ENCODE data around the gene GMPR.

GMPR gene

GRCh38 chr6:16238057-16238962, at the start of gene GMPR:
TSS of gene GMPR (plus strand) at chr6:16238587. CDS start at chr6:16238694, 107 bp downstream.
- DNase-seq (ENCODE audit: low read depth) = peak; percentile 69

DNA sequence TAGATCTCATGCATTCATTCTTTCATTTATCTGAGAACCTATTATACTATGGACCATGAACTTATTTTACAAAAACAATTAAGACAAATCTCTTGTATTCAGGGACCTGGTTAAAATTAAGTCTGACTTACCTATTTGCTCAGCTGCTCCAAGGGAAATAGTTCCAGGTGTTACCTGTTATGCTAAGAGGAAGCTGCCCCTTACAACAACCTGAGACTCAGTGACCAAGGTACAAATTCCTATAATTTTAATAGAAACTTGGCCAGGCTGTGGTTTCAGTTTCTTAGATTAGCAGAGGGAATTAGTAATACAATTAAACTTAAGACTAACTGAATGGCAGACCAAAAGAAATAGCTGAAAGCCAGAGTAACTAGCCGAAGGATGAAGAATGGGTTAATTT, 48.2 kb upstream of the GMPR start:
- no peak for DNase-seq (ENCODE audit: low read depth)

DNA sequence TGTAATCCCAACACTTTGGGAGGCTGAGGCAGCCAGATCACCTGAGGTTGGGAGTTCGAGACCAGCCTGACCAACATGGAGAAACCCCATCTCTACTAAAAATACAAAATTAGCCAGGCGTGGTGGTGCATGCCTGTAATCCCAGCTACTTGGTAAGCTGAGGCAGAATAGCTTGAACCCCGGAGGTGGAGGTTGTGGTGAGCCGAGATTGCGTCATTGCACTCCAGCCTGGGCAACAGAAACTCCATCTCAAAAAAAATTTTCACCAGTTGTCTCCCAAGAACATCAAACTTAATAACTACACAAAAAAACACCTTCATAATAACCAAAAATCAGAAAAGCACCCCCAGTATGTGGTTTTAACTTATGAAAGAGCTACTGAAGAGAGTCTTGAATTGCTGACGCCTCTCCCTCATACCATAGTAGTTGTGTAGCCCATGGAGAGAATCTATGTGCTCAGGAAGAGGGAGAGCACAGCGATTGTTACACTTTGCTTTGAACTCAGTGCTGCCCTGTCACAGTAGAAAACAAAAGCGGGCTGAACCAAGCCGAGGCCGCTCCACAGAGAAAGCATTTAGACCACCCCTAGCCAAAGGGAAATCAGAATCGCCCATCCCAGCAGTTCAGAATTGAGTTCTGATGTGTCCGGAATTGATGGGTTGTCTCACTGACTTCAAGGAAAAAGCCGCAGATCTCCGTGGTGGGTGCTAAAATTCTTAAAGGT, 42.0 kb upstream of the GMPR start:
- DNase-seq (ENCODE audit: low read depth) = no peak

DNA sequence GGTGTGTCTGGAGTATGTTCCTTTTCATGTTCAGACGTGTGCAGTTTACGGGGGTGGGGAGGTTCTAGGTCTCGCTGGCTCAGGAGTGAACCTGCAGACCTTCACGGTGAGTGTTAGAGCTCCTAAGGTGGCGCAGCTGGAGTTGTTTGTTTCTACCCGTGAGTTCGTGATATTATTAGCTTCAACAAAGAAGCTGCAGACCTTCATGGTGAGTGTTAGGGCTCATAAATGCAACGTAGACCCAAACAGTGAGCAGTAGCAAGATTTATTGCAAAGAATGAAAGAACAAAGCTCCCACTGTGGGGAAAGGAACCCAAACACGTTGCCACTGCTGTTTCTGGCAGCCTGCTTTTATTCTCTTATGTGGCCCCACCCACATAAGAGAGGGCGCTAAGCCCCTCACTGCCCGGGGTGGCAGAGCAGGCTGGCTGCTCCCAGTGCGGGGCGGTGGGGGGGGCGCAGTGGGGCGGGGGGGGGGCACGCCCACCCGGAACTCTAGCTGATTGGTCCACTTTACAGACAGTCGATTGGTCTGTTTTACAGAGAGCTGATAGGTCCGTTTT, 41.3 kb upstream of the GMPR start:
- DNase-seq (ENCODE audit: low read depth) = no peak

- DNase-seq (ENCODE audit: low read depth) = no peak
Observed at GRCh38 chr6:16198061-16198705, 40.2 kb upstream of the GMPR start.

GRCh38 chr6:16199804-16200203, 38.6 kb upstream of the GMPR start:
- no peak for DNase-seq (ENCODE audit: low read depth)

DNA sequence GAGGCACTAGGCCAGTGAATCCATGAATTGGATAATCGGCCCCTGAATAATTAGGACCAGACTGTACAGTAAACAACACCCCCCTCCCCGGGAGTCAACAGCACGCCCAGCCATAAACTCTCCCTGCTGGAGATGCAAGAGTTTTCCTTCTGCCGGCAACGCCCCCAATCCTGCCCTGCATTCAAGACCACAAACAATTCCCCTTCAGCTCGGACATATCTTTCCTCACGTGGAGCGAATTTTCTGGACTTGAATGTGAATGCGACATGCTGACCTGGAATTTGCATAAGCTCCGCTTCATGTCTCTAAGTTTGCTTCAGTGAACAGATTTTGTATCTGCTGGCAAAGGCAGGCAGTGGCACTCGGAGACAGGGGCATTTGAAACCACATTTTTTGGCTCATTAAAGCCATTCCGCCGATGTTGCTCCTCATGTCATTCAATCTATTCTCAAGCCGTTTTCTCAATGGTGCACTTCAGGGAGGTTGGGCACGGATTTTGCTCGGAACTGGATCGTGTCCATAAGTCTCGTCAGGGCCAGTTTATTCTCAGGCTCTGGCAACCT, 38.0 kb upstream of the GMPR start:
- no peak for DNase-seq (ENCODE audit: low read depth)

GRCh38 chr6:16201706-16202105, 36.7 kb upstream of the GMPR start:
- no peak for DNase-seq (ENCODE audit: low read depth)

DNA sequence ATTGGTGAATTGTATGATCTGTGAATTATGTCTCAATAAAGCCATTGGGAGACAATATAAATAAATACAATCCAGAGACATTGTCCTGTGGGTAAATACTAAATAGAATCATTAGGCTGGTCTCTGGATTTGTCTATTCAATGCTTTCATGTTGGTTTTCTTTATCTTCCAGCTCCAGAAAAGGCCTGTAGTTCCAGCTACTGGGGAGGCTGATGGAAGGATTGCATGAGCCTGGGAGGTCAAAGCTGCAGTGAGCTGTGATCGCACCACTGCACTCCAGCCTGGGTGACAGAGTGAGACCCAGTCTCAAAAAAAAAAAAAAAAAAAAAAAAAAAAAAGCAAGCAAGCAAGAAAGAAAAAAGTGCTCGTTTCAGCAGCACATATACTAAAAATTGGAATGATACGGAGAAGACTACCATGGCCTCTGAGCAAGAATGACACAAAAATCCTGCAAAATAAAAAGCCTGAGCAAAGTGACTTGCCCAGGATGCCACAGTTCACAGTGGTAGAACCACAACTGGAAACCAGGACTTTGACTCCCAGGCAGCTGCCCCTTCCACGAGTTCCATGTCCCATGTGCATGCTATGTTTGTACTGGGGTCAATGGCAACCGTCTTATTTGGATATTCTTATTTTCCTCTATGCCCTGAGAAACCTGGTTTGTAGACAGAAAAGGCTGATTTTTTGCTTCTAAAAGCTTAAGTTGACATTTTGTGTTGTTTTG, 33.6 kb upstream of the GMPR start:
- no peak for DNase-seq (ENCODE audit: low read depth)

DNA sequence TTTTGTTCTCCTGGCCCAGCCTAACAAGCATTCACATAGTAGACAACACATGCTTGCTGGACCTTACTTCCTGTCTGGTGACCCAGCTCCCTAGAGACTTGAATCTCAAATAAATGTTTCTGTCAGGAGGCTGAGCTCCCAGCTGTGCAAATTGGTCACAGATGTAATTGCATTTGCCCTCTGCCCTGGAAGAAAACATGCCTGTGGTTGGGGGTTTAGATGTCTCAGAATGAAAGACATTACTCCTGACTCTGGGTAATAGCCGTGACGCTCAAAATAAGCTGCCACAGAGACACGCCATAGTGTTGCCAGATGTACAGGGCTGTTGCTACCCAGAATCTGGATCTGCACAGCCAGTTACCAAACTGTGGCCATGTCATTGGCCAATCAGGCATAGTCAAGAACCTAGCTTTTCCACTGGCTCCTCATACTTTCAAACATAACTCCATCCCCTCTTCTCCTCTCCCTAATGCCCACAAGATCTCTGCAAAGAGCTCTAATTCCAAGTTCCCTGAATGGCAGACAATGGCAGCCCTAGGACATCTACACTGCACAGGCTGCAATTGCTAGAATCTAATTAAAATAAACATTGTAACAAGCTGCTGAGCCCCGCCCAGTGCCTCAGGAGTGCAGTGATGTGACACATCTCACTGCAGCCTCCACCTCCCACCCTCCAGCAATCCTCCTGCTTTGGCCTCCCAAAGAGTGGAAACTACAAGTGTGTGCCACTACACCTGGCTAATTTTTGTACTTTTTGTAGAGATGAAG, 32.8 kb upstream of the GMPR start:
- no peak for DNase-seq (ENCODE audit: low read depth)

DNA sequence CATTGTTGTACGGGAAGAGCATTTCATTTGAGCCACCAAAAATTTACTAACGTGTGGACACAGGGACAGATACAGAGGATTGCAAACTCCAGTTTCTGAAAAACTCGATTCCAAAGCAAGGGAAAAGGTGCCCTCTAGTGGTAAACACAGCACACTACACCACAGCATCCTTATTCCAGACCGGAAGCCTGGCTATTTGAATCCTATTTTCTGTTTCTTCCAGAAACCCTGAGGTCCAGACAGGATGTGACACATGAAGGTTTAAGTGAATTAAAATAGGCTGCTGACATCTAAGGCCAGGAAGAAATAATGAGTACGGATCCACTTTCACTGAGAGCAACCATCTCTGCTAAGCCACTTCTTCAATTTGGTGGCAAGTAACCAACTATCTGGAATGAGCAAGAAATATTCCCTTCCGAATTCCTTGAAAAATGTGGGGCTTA, 31.8 kb upstream of the GMPR start:
- DNase-seq (ENCODE audit: low read depth) = peak; percentile 15

- no peak for DNase-seq (ENCODE audit: low read depth)
Observed at GRCh38 chr6:16208989-16209388, 29.4 kb upstream of the GMPR start.

- no peak for DNase-seq (ENCODE audit: low read depth)
Observed at GRCh38 chr6:16209539-16209938, 28.8 kb upstream of the GMPR start.

GRCh38 chr6:16212276-16212675, 26.1 kb upstream of the GMPR start:
- no peak for DNase-seq (ENCODE audit: low read depth)

- DNase-seq (ENCODE audit: low read depth) = no peak
Observed at GRCh38 chr6:16216501-16217155, 21.8 kb upstream of the GMPR start.

DNA sequence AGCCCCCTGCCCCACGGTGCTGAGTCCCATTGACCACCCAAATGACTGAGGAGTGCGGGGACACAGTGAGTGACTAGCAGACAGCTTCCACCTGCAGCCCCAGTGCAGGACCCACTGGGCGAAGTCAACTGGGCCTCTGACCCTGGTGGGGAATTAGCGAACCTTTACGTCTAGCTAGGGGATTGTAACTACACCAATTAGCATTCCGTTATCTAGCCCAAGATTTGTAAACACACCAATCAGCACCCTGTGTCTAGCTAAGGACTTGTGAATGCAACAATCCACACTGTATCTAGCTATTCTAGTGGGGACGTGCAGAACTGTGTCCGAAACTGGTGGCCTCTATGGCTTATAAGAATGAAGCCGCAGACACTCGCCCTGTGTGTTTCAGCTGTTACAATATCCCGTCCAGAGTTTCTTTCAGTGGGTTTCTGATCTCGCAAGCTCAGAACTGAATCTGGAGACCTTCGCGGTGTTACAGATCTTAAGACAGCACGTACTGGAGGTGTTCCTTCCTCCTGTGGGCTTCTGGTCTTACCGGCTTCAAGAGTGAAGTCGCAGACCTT, 21.1 kb upstream of the GMPR start:
- no peak for DNase-seq (ENCODE audit: low read depth)

- DNase-seq (ENCODE audit: low read depth) = no peak
Observed at GRCh38 chr6:16222826-16223225, 15.6 kb upstream of the GMPR start.

GRCh38 chr6:16223362-16223761, 15.0 kb upstream of the GMPR start:
- DNase-seq (ENCODE audit: low read depth) = no peak

DNA sequence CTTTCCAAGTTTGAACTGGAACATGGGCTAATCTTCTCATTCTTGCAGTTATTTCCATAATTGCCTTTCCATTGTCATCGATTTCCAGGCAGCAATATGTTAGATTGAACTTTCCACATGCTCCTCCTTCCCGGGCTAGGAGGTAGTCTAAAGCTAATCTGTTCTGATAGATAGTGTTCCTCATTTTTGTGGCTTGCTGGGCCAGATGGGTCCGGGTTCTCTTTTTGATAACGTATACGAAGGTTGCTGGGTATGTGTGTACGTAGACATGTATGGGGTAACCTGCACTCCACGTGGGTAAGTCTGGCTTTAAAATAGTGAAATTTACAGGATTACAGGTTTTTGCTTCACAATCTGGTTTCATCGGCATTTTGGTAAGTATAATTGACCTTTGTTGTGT, 14.0 kb upstream of the GMPR start:
- DNase-seq (ENCODE audit: low read depth) = no peak
